HG03039 (cell line): ENCODE data around the gene CDH13.

Experiments
- ATAC-seq: cut with Tn5 transposase; IDR thresholded peaks from one replicate; pipeline ENCODE4 v1.9.1; 2021; ENCODE audit warnings: mild to moderate bottlenecking, moderate library complexity; ENCODE audit not compliant: unreplicated experiment

CDH13 gene

DNA sequence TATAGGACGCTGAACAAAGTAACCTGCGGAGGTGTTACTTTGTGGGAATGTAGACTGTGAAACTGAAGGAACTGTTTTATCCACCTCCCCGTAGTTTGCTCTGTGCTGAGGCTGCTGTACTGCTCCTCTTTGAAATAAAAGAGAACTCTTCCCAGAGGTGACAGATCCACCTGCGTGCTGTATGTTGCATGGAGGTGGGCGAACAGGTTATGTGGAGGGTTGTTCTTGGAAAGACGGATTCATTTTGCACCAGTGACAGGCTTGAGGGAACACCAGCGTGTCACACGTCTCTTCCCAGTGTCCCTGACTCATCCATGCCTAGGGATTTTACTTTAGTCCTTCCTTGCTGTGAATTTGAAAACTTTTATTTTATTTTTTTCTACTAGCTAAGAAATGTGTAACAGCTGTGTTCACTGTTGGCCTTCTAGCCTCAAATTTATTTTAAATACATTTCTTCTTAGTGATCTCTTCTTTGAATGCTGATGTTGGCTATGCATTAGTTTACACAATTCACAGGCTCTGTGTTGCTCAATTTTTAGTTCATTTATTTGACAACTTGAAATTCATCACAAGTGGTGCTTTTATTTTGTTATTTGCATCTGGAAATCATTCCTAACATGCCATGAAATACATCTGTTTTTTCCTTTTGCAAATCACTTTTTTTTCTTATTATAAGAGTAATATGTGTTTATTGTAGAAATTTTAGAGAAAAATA, 512.4 kb downstream of the CDH13 start:
- no peak for ATAC-seq

GRCh38 chr16:83143788-83144187, 517.0 kb downstream of the CDH13 start:
- no peak for ATAC-seq

DNA sequence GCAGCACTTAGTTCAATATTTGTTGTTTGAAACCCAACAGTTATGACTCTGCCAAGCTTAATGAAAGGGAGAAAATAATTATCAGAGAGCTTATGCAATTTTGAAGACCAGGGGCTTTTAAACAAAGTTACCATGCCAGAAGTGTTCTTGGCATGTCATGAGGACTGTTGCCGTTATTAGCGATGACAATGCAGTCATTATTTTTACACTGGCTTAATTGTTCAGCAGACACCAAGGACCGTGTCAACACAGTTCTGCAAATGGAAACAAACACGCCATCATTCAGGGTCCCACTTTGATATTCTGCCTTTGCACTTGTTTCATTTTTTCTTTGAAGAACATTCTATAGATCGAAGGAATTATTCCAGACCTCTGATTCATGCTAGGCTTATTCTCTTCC, 518.5 kb downstream of the CDH13 start:
- no peak for ATAC-seq

- no peak for ATAC-seq
Observed at GRCh38 chr16:83147244-83147643, 520.5 kb downstream of the CDH13 start.

- no peak for ATAC-seq
Observed at GRCh38 chr16:83158320-83158957, 531.7 kb downstream of the CDH13 start.

GRCh38 chr16:83159049-83159448, 532.3 kb downstream of the CDH13 start:
- ATAC-seq, result no peak

DNA sequence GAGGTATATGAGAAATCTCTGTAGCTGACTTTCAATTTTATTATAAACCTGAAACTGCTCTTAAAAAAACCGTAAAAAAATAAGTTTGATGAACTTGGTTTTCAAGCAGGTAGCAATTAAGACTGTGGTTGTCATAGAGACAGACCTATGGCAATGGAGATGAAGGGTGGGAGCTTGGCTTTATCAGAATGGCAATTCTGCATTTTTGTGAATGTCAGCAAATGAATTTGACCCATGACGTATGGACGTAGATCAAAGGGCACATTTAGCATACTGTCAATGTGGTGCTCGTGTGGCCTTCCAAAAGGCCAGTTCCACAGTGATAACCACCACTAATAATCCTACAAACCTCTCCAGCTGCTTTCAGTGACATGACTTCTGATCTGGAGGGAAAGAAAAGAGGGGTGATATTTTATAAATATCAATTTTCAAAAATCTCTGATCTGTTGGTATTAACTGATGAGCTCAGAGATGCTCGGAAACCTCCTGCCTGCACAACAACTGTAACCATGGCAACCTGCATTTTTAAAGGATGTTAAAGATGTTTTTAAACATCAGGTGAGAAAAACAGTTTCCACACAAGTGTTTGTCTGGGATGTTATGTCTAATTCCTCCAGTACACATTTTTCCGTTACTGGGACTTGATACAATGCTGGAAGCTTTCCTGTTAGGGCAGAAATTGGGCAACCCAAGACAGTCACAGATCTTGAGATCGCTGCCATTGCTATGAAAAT, 533.7 kb downstream of the CDH13 start:
- no peak for ATAC-seq

GRCh38 chr16:83162791-83163190, 536.0 kb downstream of the CDH13 start:
- ATAC-seq, result no peak

- no peak for ATAC-seq
Observed at GRCh38 chr16:83164816-83165215, 538.0 kb downstream of the CDH13 start.

DNA sequence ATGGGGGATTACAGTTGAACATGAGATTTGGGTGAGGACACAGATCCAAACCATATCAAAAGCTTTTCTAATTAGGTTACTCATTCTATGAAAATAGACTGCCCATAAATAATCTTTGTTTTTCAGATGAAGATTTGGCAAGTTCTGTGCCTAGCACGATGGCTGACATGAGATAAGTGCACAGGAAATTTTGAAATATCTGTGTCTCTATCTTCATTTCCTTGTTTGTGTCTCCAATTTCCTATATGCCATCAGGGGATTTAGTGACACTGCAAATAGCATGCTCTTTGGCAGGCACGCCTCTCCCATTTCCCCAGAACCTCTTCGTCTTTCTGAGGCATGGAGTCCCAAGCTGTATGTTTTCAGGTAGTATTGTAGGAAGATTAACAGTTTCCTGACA, 544.6 kb downstream of the CDH13 start:
- no peak for ATAC-seq

GRCh38 chr16:83174671-83175070, 547.9 kb downstream of the CDH13 start:
- no peak for ATAC-seq

- no peak for ATAC-seq
Observed at GRCh38 chr16:83176802-83177201, 550.0 kb downstream of the CDH13 start.

DNA sequence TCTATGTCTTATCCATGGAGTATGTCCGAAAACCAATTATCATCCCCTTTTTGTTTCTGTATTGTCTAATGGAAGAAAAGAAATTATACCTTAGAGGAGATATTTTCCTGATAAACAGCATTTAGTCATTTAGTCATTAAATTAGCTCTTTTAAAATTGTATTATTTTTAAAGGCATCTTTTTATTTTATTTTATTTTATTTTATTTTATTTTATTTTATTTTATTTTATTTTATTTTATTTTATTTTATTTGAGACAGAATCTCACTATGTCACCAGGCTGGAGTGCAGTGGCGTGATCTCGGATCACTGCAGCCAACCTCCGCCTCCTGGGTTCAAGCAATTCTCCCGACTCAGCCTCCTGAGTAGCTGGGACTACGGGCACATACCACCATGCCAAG, 559.1 kb downstream of the CDH13 start:
- ATAC-seq, result no peak

- no peak for ATAC-seq
Observed at GRCh38 chr16:83187405-83187804, 560.6 kb downstream of the CDH13 start.

DNA sequence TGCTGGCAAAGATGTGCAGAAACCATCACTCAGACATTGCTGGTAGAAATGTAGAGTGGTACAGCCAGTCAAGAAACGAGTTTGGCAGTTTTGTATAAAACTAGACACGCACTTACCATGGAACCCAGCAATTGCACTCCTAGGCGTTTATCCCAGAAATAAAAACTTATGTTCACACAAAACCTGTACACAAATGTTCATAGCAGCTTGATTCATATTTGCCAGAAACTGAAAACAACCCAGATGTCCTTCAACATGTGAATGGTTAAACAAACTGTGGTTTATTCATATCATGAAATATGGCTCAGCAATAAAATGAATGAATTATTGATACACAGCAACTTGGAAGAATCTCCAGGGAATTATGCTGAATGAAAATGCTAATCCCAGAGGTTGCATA, 570.0 kb downstream of the CDH13 start:
- ATAC-seq, result no peak

DNA sequence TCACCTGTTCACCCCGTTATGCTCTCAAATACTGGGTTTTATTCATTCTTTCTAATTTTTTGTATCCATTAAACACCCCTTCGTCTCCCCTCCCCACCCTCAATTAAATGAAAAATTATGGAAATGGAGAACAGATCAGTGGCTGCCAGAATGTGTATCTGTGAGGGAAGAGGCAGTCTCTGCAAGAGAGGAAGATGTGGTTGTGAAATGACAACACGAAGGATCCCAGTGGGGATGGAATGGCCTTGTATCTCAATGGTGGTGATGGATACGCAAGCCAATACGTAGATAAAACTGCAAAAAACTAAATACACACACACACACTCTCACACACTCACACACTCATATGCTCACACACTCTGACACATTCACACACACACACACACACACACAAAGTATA, 570.7 kb downstream of the CDH13 start:
- no peak for ATAC-seq

GRCh38 chr16:83198977-83199376, 572.2 kb downstream of the CDH13 start:
- no peak for ATAC-seq

DNA sequence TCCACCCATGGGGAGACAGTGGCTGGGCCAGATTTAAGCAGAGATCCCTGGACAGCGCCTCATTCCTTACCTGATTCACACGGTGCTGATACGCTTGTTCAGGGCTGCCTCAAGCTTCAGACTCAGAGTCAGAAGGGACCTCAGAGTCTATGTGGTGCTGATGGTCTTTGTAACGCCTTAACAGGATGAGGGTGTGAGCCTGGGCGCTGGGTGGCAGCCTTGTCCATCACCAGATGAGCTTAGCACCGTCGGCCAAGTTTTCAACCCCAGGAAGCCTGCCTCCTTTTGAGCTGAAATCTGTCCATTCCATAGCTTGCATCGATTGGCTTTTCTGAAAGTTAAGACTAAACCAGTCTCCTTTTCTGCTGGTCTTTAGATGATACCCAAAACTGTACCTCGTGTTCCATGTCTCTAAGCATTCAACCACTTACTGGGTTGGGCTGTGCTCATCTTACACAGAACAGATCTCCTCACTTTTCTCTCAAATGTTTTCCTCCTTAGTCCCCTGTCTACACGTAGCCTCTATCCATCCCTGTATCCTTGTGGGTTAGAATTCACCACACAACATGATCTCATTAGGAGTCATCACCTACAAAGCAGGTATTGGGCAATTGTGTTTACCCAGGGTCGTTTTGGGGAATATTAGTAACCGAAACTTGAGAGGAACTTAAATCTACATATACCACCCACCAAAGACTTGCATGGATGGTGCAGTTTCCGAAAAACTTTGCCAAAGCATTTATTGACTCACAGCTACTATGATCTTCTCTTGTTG, 573.4 kb downstream of the CDH13 start:
- no peak for ATAC-seq

GRCh38 chr16:83201748-83202147, 575.0 kb downstream of the CDH13 start:
- no peak for ATAC-seq

- no peak for ATAC-seq
Observed at GRCh38 chr16:83205896-83206295, 579.1 kb downstream of the CDH13 start.

DNA sequence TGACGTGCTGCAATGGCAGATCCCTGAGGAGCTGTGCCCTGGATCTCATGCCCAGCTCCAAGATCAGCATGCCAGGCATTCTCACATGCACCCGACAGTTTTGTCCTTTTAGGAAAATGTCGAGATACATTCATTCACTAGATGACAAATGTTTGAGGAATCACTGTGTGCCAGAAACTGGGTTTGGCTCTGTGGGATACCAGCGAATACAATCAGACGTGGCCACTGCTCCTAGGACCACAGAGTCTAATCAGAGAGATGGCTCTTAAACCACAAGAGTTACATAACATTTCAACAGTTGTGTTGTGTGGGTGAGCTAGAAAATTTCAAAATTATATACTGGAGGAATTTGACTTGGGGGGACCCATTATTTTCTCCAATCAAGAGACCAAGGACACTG, 579.7 kb downstream of the CDH13 start:
- no peak for ATAC-seq
